ENCODE measurements around the gene DHRS3.

DHRS3 gene

DNA sequence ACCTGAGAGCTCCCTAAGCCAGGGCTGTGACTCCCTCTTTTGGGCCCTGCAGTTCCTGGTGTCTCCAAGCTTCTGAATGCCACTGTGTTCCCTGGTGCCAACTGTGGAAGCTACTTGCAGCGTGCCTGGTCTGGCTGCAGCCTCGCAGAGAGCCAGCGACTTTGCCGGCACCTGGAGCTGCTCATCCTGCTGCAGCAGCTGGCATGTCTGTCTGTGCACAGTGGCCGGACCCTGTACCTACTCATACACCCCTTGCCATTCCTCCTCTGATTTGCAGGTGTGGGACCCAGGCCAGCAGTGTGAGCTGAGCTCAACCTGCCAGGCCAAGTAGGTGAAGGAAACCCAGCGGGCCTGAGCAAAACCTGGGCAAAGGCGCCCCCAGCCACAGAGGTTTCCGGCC lies 13.6 kb upstream of the DHRS3 start:
- TF ChIP-seq, protein P1, sequence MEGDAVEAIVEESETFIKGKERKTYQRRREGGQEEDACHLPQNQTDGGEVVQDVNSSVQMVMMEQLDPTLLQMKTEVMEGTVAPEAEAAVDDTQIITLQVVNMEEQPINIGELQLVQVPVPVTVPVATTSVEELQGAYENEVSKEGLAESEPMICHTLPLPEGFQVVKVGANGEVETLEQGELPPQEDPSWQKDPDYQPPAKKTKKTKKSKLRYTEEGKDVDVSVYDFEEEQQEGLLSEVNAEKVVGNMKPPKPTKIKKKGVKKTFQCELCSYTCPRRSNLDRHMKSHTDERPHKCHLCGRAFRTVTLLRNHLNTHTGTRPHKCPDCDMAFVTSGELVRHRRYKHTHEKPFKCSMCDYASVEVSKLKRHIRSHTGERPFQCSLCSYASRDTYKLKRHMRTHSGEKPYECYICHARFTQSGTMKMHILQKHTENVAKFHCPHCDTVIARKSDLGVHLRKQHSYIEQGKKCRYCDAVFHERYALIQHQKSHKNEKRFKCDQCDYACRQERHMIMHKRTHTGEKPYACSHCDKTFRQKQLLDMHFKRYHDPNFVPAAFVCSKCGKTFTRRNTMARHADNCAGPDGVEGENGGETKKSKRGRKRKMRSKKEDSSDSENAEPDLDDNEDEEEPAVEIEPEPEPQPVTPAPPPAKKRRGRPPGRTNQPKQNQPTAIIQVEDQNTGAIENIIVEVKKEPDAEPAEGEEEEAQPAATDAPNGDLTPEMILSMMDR (IDR thresholded peaks at IDR 0.05; ENCODE audit: control insufficient read depth, insufficient read depth, low read depth, low read length, missing control alignments) = no peak
- DNase-seq (ENCODE audit: low read depth) = no peak
- H3K4me3 ChIP-seq (ENCODE audit: control insufficient read depth, low read depth, low read length) = no peak overlapping the region

DNA sequence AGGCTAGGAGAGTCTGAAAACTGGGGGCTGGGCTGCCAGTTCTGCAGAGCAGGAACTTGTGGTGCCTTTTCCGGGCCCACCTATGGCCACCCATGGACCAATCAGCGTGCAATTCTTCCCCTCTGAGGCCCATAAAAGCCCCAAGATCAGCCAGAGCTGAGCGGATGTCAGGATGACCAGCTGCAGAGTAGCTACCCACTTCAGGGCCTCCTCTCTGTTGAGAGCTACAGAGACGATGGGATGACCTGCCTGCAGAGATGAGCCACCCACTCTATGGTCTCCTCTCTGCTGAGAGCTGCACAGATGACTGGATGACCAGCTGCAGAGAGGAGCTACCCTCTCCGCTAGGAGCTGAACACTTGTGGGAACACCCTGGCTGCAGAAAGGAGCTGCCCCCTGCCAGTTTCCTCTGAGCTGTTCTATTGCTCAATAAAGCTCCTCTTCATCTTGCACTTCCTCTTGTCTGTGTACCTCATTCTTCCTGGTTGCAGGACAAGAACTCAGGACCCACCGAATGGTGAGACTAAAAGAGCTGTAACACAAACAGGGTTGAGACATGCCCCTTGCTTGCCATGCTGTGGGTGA lies 13.0 kb upstream of the DHRS3 start:
- no peak for DNase-seq (ENCODE audit: low read depth)
- TF ChIP-seq, protein P1 (IDR thresholded peaks at IDR 0.05; ENCODE audit: control insufficient read depth, insufficient read depth, low read depth, low read length, missing control alignments) = no peak
- no peak overlapping the region for H3K4me3 ChIP-seq (ENCODE audit: control insufficient read depth, low read depth, low read length)

DNA sequence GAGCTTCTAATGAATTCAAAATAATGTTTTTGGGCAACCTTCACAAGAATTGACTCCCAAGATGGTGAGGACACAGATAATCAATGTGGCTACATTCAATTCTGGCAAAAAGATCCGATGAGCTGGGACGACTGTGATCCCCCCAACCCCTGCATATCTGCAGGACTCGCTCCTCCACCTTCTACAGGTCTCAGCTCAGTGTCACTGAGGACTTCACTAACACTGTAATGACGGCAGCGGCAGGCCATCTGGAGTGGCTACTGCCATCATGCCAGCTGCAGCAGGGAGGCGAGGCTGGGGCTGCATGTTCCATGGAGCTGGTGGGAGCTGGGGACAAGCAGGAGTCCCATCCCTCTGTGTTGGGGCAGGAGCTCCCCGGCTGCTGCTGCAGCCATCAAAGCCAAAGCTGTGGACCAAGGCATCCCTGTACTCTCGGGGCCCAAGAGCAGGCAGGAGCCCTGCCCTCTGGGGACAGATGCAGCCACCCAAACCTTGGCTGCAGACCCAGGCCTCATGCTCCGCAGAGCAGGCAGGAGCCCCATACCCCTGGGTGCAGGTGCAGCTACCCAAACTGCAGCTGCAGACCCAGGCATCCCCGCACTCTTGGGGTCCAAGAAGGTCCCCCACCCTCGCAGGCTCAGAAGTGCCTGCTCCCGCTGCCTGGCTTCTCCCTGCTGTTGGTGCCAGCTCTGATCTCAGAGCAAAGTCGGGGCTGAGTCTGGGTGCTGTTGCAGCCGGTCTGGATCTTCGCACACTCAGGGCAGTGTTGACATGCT lies 12.2 kb upstream of the DHRS3 start:
- no peak overlapping the region for H3K4me3 ChIP-seq (ENCODE audit: control insufficient read depth, low read depth, low read length)
- TF ChIP-seq, protein P1 (IDR thresholded peaks at IDR 0.05; ENCODE audit: control insufficient read depth, insufficient read depth, low read depth, low read length, missing control alignments) = no peak
- no peak for DNase-seq (ENCODE audit: low read depth)

DNA sequence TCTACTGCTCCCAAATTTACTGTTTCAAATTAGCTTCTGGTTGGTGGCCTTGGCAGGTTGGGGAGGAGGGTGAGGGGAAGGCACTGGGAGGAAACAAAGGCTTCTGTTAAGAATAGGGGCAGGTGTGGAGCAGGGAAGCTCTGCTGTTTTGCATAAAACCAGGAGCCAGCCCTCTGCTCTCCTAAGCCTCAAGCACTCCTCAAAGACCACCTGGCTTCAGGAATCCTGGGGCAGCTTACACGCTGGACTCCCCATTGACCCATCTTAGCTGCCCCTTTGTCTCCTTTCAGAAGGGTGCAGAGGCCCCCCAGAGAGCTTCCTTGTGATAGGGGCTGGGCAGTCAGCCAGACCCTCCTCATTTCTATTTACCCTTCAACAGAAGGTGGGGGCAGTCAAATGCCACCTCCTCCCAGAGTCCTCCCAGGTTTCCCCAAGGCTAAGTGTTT lies 11.5 kb upstream of the DHRS3 start:
- H3K4me3 ChIP-seq (ENCODE audit: control insufficient read depth, low read depth, low read length) = no peak overlapping the region
- TF ChIP-seq, protein P1 (IDR thresholded peaks at IDR 0.05; ENCODE audit: control insufficient read depth, insufficient read depth, low read depth, low read length, missing control alignments) = no peak
- DNase-seq (ENCODE audit: low read depth) = no peak

DNA sequence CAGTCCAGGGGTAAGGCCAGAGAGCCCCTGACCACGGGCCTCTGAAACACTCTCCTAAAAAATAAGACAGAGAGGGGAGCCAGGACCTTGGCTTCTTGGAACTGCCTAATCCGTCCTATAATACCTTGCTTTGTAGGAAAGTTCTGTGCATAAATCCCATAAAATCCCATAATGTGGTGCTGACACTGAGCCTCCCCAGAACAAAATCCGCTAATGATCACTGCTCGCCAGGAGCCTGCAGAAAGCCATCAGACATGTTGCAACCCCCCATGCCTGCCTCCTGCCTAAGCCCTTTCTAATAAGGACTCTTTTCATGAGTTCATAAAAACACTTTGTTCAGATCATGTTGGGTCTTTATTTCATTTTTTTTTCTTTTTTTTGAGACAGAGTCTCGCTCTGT lies 9.3 kb upstream of the DHRS3 start:
- H3K4me3 ChIP-seq (ENCODE audit: control insufficient read depth, low read depth, low read length) = no peak overlapping the region
- TF ChIP-seq, protein P1 (IDR thresholded peaks at IDR 0.05; ENCODE audit: control insufficient read depth, insufficient read depth, low read depth, low read length, missing control alignments) = no peak
- DNase-seq (ENCODE audit: low read depth) = no peak

DNA sequence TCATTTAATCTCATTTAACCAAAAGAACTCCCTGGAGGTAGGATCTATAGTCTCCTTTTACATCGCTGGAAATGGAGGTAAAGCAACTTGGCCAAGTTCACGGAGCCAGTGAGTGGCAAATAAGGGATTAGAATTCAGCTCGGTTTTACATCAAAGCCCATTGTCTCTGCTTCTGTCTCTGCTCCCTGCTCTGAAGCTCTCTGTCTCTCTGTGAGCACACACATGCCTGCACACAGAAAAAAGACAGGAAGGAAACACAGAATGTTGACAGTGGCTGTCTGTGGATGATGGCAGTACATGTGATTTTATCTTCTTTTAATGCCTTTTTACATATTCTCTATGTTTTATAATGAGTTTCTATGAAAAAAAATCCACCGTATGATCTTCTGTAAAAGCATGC lies 8.9 kb upstream of the DHRS3 start:
- H3K4me3 ChIP-seq (ENCODE audit: control insufficient read depth, low read depth, low read length) = no peak overlapping the region
- DNase-seq (ENCODE audit: low read depth) = no peak
- TF ChIP-seq, protein P1 (IDR thresholded peaks at IDR 0.05; ENCODE audit: control insufficient read depth, insufficient read depth, low read depth, low read length, missing control alignments) = no peak

Measured in AG09309 (cell line).